Left renal pelvis (tissue), 4 donors: Measurements from ENCODE around the gene ABCA7. TPM values are rescaled to one million over a fixed set of nuclear protein-coding genes. Genes with fewer than 3 reads are reported as not detected.

Experiments
- DNase-seq, 4 donors: peaks; one replicate each; pipeline ENCODE4 v3.0.0-alpha.2; 2013; ENCODE audit warnings: low read depth in 4 of 4, low spot score in 3 of 4
- polyA plus RNA-seq, 4 donors: library from polyadenylated mRNA; unstranded; fragments of 120-200 nt; gene quantifications; one replicate each; pipeline ENCODE4 v1.2.1, GENCODE V29; 2013; ENCODE audit not compliant: insufficient read length in 4 of 4

The ABCA7 gene
- polyA plus RNA-seq, 4 donors, result 2.7 to 10.6 (median 7.7) TPM

GRCh38 chr19:1084024-1084868 lies 44.3 kb downstream of the ABCA7 start:
- DNase-seq, result no peak

GRCh38 chr19:1085053-1085658 lies 45.2 kb downstream of the ABCA7 start:
- DNase-seq, result no peak

GRCh38 chr19:1085676-1086442 lies 46.0 kb downstream of the ABCA7 start:
- no peak for DNase-seq

GRCh38 chr19:1086613-1087012 lies 46.7 kb downstream of the ABCA7 start:
- DNase-seq, result no peak

GRCh38 chr19:1087813-1088415 lies 48.0 kb downstream of the ABCA7 start:
- no peak for DNase-seq

- DNase-seq, result no peak
Observed at GRCh38 chr19:1088416-1089010, 48.6 kb downstream of the ABCA7 start.

GRCh38 chr19:1089126-1089771 lies 49.3 kb downstream of the ABCA7 start:
- DNase-seq, result no peak

- no peak for DNase-seq
Observed at GRCh38 chr19:1089891-1090290, 50.0 kb downstream of the ABCA7 start.

- DNase-seq, result no peak
Observed at GRCh38 chr19:1090731-1091543, 51.0 kb downstream of the ABCA7 start.

GRCh38 chr19:1091544-1092175 lies 51.8 kb downstream of the ABCA7 start:
- no peak for DNase-seq

- DNase-seq, result no peak
Observed at GRCh38 chr19:1093330-1093729, 53.4 kb downstream of the ABCA7 start.

- DNase-seq, result no peak
Observed at GRCh38 chr19:1093811-1094553, 54.1 kb downstream of the ABCA7 start.

- DNase-seq, result no peak
Observed at GRCh38 chr19:1094655-1094977, 54.7 kb downstream of the ABCA7 start.

- DNase-seq, result peak; percentile 93 to 95 (median 94)
Observed at GRCh38 chr19:1094978-1095701, 55.2 kb downstream of the ABCA7 start, which contains the start of gene POLR2E. Gene POLR2E, minus strand, starts transcription at chr19:1095375. Its CDS starts 60 bp downstream, at chr19:1095315.

- no peak for DNase-seq
Observed at GRCh38 chr19:1097810-1098176, 57.9 kb downstream of the ABCA7 start.

GRCh38 chr19:1098177-1099051 lies 58.5 kb downstream of the ABCA7 start:
- no peak for DNase-seq

- DNase-seq, result no peak
Observed at GRCh38 chr19:1101337-1101698, 61.4 kb downstream of the ABCA7 start.
